Dedifferentiated amniotic fluid mesenchymal stem cell (primary cell): ENCODE measurements around the gene AUTS2.

Experiments
- DNase-seq: peaks from one replicate; pipeline ENCODE4 v3.0.0-alpha.2; 2016; ENCODE audit errors: extremely low spot score

The AUTS2 gene

GRCh38 chr7:69789563-69789962, 191.3 kb downstream of the AUTS2 start:
- no peak for DNase-seq

DNA sequence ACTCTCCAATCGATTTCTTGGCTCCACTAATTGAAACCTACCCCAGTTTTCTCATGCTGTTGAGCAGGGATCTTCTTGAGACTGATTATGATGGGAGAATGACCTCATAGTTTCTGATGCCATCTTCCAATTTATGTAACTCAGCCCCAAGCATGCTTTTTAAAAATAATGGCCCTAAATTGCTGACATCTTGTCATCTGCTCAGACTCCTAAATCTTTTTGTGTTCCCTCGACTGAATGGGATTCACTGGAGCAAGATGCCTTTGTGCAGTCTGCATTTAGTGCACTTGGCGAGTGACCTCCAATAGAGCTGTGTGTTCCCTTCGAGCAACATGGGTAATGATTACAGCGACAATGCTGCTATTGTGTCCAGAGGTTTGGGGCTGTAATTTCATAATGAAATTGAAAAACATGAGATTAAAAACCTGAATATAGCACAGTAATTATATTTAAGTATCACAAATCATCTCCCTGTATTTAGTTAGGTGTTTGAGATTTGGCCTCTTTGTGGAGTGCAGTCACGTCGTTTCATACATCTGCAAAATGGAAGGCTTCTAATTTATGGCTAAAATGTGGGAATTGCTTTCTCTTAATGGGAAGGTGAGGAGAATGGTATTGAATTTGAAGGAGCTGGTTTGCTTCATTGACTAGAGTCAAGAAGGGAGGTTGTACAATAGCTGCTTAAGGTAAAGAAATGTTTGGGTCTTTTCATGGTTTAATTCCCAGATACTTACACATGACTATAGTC, 192.9 kb downstream of the AUTS2 start:
- DNase-seq = no peak

GRCh38 chr7:69791739-69792138, 193.5 kb downstream of the AUTS2 start:
- no peak for DNase-seq

DNA sequence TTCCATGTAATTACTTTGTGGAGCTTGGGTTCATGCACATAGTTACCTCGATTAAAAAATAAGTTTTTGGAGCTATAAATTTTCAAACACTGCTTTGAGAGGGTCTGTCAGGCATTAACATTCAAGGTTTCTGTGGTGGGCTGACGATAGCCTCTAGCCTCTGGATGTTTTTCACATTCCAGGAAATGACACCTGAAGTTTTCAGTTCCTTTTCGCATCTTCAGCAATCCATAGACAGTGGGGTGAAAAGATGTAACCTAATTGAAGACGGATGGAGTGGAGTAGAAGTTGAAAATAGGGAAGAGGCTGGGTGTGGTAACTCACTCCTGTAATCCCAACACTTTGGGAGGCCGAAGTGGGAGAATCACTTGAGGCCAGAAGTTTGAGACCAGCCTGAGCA, 197.7 kb downstream of the AUTS2 start:
- no peak for DNase-seq

GRCh38 chr7:69796416-69796815, 198.1 kb downstream of the AUTS2 start:
- DNase-seq = no peak

- no peak for DNase-seq
Measured at GRCh38 chr7:69799048-69799697, 200.9 kb downstream of the AUTS2 start.

DNA sequence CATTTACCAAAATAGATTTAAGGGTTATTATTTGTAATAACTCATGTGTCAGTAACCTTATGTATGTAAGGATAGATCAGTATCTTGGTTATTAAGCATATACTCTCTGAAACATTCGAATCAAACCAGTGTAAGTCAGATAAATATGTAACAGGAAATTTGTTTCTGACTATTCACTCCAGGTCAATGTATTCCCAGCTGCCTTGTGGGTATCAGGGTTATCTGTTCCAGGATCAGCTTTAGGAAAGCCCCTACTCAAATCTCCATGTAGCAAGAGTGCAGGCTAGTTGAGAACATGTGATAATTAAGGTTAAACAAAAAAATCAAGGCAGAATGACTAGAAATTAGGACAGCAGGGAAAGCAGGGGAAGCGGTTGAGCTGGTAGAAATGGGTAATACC, 201.7 kb downstream of the AUTS2 start:
- no peak for DNase-seq

DNA sequence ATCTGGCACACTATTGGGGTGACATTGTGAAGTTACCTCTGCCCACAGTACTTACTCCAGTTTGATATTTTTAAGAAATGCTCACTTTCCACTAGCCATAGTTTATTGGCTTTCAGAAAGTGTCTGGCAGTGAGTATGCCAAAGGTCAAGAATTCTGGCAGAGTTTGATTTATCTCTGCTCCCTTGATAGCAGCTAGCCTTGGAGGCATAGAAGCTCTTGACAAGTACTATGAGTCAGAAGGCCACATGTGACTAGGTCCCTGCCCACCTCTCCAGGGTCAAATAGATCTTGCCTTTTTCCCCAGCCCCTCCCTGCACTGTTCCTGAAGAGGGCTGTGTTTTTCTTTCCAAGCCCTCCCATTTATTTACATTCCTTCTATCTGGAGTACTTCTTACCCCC, 202.2 kb downstream of the AUTS2 start:
- DNase-seq = no peak

- DNase-seq = no peak
Measured at GRCh38 chr7:69801729-69802682, 203.7 kb downstream of the AUTS2 start.

- DNase-seq = no peak
Measured at GRCh38 chr7:69803699-69804516, 205.6 kb downstream of the AUTS2 start.

DNA sequence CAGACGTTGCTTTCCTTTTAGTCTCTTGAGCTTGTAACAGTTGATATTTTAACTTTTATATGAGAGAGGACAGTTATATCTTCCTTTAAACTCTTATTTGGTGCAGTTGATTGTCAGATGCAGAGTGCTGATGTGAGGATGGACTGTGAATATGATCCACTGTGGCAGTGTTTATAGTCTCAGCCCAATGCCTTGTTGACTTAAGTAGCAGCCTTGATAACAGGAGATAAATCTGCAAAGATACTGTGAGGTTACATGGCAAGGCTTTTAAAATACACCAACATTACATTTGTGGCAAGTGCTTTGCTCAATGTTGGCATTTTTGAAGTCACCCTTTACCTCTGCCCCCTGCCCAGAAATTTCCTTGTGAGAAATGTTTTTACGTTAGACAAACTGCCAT, 206.7 kb downstream of the AUTS2 start:
- no peak for DNase-seq

- no peak for DNase-seq
Measured at GRCh38 chr7:69808391-69808790, 210.1 kb downstream of the AUTS2 start.

DNA sequence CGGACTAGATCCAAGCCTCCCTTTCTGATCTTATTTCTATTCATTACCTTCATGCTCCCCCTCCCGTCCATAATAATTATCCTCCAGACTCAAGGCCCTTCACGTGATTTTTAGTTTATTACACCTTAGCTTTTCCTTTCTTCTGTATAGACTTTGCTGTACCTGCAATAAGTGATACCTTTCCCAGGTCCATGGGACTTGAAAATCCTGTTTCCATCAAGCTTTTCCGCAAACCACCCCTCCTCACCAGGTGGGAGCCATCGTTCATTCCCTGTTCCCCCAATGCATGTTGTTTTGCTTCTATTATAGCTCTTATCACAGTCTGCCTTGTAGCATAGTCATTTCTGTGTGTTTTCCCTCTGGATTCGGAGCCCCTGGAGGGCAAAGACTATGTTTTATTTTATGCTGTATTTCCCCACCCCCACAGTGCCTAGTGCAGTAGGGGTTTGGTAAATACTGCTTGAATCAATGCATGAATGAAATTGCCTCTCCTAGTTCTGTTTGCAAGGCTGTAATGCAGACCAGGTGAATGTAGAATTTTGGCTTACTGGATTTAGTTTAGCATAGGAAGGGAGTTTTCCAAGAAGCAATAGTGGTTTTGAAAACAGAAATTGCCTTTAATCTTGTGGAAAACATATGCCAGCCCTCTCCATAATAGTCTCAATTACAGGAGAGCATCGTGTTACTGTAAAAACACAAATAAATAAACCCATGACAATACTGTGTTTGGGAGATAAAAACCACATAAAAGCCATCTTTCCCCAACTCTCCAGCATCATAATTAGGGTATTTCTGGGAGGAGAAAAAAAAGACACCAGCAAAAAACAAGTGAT, 213.4 kb downstream of the AUTS2 start:
- DNase-seq = peak; percentile 35

GRCh38 chr7:69812756-69813155, 214.5 kb downstream of the AUTS2 start:
- DNase-seq = no peak

GRCh38 chr7:69813637-69814240, 215.5 kb downstream of the AUTS2 start:
- DNase-seq = no peak

DNA sequence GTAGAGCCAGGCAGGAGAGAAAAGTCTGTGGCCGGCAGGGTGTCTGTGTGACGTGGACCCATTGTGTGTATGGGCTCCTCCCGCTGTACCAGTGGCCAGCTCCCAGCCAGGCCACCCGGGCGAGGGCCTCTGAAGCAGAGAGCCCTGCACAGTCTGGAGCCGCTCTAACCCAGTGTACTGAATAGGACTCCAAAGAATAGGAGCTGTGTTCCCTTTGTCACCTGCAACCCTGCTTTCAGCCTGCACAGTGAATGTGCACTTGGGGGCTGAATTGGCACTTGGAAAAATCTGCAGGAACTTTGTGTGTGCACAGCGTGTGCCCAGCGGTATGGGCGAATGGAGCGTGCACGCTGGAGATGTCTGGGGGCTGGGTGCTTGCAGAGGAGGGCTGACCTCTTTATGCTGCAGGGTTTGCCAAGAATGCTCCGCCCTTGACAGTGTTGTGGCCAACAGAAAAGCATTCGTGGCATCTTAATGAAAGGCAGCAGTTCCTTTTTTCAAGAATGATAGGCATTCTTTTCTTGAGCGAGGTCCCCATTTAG, 216.2 kb downstream of the AUTS2 start:
- DNase-seq = peak; percentile 61

GRCh38 chr7:69816501-69816900, 218.2 kb downstream of the AUTS2 start:
- DNase-seq = no peak

DNA sequence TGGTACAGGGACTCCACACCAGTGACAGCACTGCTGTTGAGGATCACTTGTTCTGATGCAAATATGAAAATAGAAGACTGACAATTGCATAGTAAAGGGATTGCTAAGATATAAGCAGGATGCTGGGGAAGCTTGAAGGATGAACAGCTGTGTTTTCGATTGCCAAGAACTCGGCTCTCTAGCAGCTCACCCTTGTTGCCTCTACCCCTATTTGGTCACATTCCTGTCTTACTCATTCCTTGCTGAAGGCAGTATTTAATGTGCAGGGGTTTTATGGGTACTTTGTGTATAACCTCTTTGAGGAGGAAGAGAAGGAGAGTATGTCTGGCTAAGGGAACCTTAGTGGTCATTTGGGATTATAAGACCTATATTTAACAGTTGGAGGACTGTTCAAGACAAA, 218.8 kb downstream of the AUTS2 start:
- peak; percentile 68 for DNase-seq

GRCh38 chr7:69817841-69818635, 219.8 kb downstream of the AUTS2 start:
- DNase-seq = no peak
